Endothelial cell of hepatic sinusoid (primary cell): ENCODE results near the gene SYNE2.
"Not testable (repeated sequence)": the region's sequence is repeated elsewhere in the genome, so short reads cannot be mapped to it uniquely, and the experiment has no call there.

Experiments used
- in situ Hi-C: cut with HindIII; loops from 2 replicates; pipeline ENCODE4 v1.10.0; 2017; ENCODE audit warnings: low sequenced_read_pairs

SYNE2 gene

GRCh38 chr14:63996625-63997220 is 143.9 kb downstream of the SYNE2 start:
- in situ Hi-C loops: loop anchor here (5.0 kb wide), 1 partner anchor 44 kb away; no protein-coding TSS in a partner anchor

- in situ Hi-C loops: no loop called here
Measured at GRCh38 chr14:64000749-64001148, 147.9 kb downstream of the SYNE2 start.

GRCh38 chr14:64005822-64006221 is 153.0 kb downstream of the SYNE2 start:
- in situ Hi-C loops: no loop called here

- in situ Hi-C loops: no loop called here
Measured at GRCh38 chr14:64008016-64008415, 155.2 kb downstream of the SYNE2 start.

GRCh38 chr14:64012003-64012402 is 159.2 kb downstream of the SYNE2 start:
- in situ Hi-C loops: no loop called here

GRCh38 chr14:64012720-64013119 is 159.9 kb downstream of the SYNE2 start:
- in situ Hi-C loops: no loop called here

- in situ Hi-C loops: loop anchor here (5.0 kb wide), 1 partner anchor 48 kb away; no protein-coding TSS in a partner anchor
Measured at GRCh38 chr14:64025479-64025878, 172.7 kb downstream of the SYNE2 start.

GRCh38 chr14:64026600-64026999 is 173.8 kb downstream of the SYNE2 start:
- in situ Hi-C loops: loop anchor here (5.0 kb wide), 1 partner anchor 49 kb away; no protein-coding TSS in a partner anchor

GRCh38 chr14:64035143-64035542 is 182.3 kb downstream of the SYNE2 start:
- in situ Hi-C loops: no loop called here

- in situ Hi-C loops: not testable (repeated sequence)
Measured at GRCh38 chr14:64037869-64038745, 185.3 kb downstream of the SYNE2 start.

GRCh38 chr14:64038841-64039542 is 186.2 kb downstream of the SYNE2 start:
- in situ Hi-C loops: no loop called here

- in situ Hi-C loops: no loop called here
Measured at GRCh38 chr14:64040044-64040443, 187.2 kb downstream of the SYNE2 start.

- in situ Hi-C loops: not testable (repeated sequence)
Measured at GRCh38 chr14:64043296-64043695, 190.5 kb downstream of the SYNE2 start.

GRCh38 chr14:64045091-64045490 is 192.3 kb downstream of the SYNE2 start:
- in situ Hi-C loops: no loop called here

- in situ Hi-C loops: no loop called here
Measured at GRCh38 chr14:64049616-64050381, 197.0 kb downstream of the SYNE2 start.

- in situ Hi-C loops: no loop called here
Measured at GRCh38 chr14:64053694-64054669, 201.2 kb downstream of the SYNE2 start.

- in situ Hi-C loops: loop anchor here (5.0 kb wide), 1 partner anchor 58 kb away; no protein-coding TSS in a partner anchor
Measured at GRCh38 chr14:64059454-64060198, 206.8 kb downstream of the SYNE2 start.

GRCh38 chr14:64060199-64060545 is 207.4 kb downstream of the SYNE2 start:
- in situ Hi-C loops: no loop called here

- in situ Hi-C loops: no loop called here
Measured at GRCh38 chr14:64060648-64061096, 207.9 kb downstream of the SYNE2 start.
